HG02798 (cell line): Measurements from ENCODE around the gene GPHN.

Experiments used
- ATAC-seq: cut with Tn5 transposase; IDR thresholded peaks from one replicate; pipeline ENCODE4 v1.9.1; 2021; ENCODE audit warnings: mild to moderate bottlenecking; ENCODE audit not compliant: unreplicated experiment, poor library complexity

The GPHN gene

GRCh38 chr14:67187826-67188225 is 679.9 kb downstream of the GPHN start:
- ATAC-seq, result no peak

GRCh38 chr14:67188326-67188725 is 680.4 kb downstream of the GPHN start:
- no peak for ATAC-seq

- ATAC-seq, result no peak
Observed at GRCh38 chr14:67191768-67192290, 683.9 kb downstream of the GPHN start.

GRCh38 chr14:67192366-67192765 is 684.4 kb downstream of the GPHN start:
- ATAC-seq, result no peak

GRCh38 chr14:67195279-67195678 is 687.3 kb downstream of the GPHN start:
- no peak for ATAC-seq

GRCh38 chr14:67199016-67199415 is 691.1 kb downstream of the GPHN start:
- ATAC-seq, result no peak

GRCh38 chr14:67207810-67208209 is 699.9 kb downstream of the GPHN start:
- no peak for ATAC-seq

GRCh38 chr14:67218126-67218525 is 710.2 kb downstream of the GPHN start:
- no peak for ATAC-seq

- ATAC-seq, result no peak
Observed at GRCh38 chr14:67221248-67221981, 713.5 kb downstream of the GPHN start.

GRCh38 chr14:67221982-67222328 is 714.0 kb downstream of the GPHN start:
- ATAC-seq, result no peak

- ATAC-seq, result no peak
Observed at GRCh38 chr14:67225523-67225922, 717.6 kb downstream of the GPHN start.

- ATAC-seq, result no peak
Observed at GRCh38 chr14:67228325-67228984, 720.5 kb downstream of the GPHN start.
